ENCODE measurements around the gene BRD7. TPM values are rescaled to one million over a fixed set of nuclear protein-coding genes. Genes with fewer than 3 reads are reported as not detected.

Gene BRD7
- total and polyA plus RNA-seq, 2 donors (not counting 1 experiment from before 2014, with no cell fraction given) = 29.8 to 64.5 TPM

DNA sequence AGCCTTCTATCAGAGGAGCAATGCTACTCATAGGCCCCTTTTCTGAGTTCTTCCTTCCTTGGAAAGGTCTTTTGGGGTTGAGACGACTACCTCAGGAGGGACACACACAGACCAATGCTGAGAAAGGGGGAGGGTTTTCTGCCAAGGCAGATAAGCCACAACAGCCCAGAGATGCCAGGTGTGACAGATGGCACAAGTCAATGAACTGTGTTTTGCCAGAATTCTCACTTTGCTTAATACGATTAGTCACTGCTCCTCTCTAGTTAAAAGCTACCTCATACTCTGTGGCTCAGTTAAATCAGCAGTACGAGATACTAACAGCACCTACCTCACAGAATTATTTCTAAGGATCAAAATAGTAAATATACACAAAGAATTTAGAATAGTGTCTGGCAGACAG is 8.0 kb downstream of the BRD7 start:
- no peaks in the 10 kb centered on the region for H3K9me3 ChIP-seq (ENCODE audit: control extremely low read depth in 1 of 3, control insufficient read depth in 2 of 3, insufficient read depth in 1 of 3, low read length in 2 of 3)
- peaks cover 70% of the 10 kb centered on the region for H3K79me2 ChIP-seq (ENCODE audit: control insufficient read depth, insufficient read depth, low read length)
- TF ChIP-seq, protein P1, sequence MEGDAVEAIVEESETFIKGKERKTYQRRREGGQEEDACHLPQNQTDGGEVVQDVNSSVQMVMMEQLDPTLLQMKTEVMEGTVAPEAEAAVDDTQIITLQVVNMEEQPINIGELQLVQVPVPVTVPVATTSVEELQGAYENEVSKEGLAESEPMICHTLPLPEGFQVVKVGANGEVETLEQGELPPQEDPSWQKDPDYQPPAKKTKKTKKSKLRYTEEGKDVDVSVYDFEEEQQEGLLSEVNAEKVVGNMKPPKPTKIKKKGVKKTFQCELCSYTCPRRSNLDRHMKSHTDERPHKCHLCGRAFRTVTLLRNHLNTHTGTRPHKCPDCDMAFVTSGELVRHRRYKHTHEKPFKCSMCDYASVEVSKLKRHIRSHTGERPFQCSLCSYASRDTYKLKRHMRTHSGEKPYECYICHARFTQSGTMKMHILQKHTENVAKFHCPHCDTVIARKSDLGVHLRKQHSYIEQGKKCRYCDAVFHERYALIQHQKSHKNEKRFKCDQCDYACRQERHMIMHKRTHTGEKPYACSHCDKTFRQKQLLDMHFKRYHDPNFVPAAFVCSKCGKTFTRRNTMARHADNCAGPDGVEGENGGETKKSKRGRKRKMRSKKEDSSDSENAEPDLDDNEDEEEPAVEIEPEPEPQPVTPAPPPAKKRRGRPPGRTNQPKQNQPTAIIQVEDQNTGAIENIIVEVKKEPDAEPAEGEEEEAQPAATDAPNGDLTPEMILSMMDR (IDR thresholded peaks at IDR 0.05) = no peak
- TF ChIP-seq EZH2 (IDR thresholded peaks at IDR 0.05; ENCODE audit: borderline replicate concordance, insufficient read depth, low read depth, low read length, poor library complexity, severe bottlenecking) = no peak
- CTCF ChIA-PET = interaction anchor here (1.0 to 4.4 kb wide), 7 partner anchors 9 to 446 kb away, joined by 3 to 56 read pairs (median 8); no protein-coding TSS in a partner anchor
- H3K27me3 Mint-ChIP-seq = no peaks in the 10 kb centered on the region
- H4K20me1 ChIP-seq (ENCODE audit: control insufficient read depth, insufficient read depth, low read length, poor library complexity, severe bottlenecking) = peaks cover 37% of the 10 kb centered on the region
- peaks cover 4 to 5% of the 10 kb centered on the region in 2 donors for H3K4me1 ChIP-seq (ENCODE audit: control insufficient read depth in 2 of 2, insufficient read depth in 2 of 2, low read length in 2 of 2)
- no peak overlapping the region for H3K9ac ChIP-seq (ENCODE audit: low read length)
- intact Hi-C loops (cut with micrococcal nuclease) = no loop called here
- H3K4me1 Mint-ChIP-seq = peaks cover 37% of the 10 kb centered on the region
- DNase-seq (no peak), ATAC-seq (ENCODE audit: low read depth) (no peak)
- no peak overlapping the region for H3K4me2 ChIP-seq (replicated peaks; ENCODE audit: low read depth, low read length, poor library complexity, severe bottlenecking)
- no peaks in the 10 kb centered on the region for H3K9me3 Mint-ChIP-seq (ENCODE audit: insufficient read depth)
- peaks cover 30 to 46% of the 10 kb centered on the region in 2 experiments for H3K36me3 ChIP-seq (replicated peaks in 1 of 2; ENCODE audit: control extremely low read depth in 1 of 2, control insufficient read depth in 1 of 2, extremely low read depth in 1 of 2, insufficient read depth in 2 of 2, low read length in 1 of 2)
- H3K4me3 ChIP-seq (ENCODE audit: control extremely low read depth in 1 of 5, extremely low read depth in 1 of 5, insufficient read depth in 1 of 5, low read depth in 2 of 5, low read length in 4 of 5) = no peak overlapping the region
- WGBS (ENCODE audit: insufficient coverage) = no CpG with 5 or more reads among the region's 3 CpGs
- no peak overlapping the region for H2AFZ ChIP-seq (ENCODE audit: insufficient read depth, low read depth, low read length, poor library complexity, severe bottlenecking)
- POLR2A ChIA-PET = no interaction called here
- peak overlapping the region; percentile 67 for H3K27ac Mint-ChIP-seq
- H3K27me3 ChIP-seq (replicated peaks in 1 of 4; ENCODE audit: control extremely low read depth in 1 of 4, control insufficient read depth in 3 of 4, insufficient read depth in 4 of 4, low read length in 3 of 4) = no peaks in the 10 kb centered on the region
- H3K27ac ChIP-seq (ENCODE audit: low read length in 2 of 2) = peak overlapping the region in 1 of 2 donors; percentile 35
- H3K4me3 Mint-ChIP-seq = no peak overlapping the region

DNA sequence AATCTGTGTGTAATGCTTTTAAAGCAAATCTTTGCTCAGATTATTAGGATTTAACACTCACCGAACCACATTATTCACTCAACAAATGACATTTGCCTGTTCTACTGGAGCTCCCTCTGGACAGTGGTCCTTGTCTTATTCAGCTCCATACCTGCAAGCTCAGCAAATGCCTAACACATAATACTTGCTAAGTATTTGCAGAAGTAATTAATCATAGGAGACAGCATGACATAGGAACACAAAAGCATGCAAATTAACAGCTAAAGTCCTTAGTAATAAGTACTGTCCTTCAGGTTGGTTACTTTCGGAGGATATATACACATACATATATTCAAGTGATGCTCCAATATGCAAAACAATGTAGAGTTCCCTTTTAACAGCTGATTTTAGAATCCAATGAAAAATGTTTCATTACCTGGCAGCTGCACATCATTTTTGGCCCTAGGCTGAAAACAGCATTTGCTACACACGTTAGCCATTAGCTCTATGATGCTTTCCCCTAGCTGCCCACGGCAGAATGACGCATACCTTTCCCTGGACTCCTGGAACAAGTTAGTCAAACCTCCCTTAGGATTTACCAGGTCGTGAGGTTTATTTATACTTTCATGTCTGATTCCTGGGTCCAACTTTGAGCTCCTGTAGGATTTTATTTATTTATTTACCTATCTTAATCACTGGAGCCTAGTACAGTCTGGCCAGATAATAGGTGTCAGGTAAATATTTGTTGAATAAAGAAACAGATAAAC is 8.6 kb downstream of the BRD7 start:
- ChIA-PET POLR2A (no interaction called here), CTCF (interaction anchor here (0.8 to 8.1 kb wide), 7 partner anchors 9 to 446 kb away, joined by 3 to 142 read pairs (median 8); no protein-coding TSS in a partner anchor)
- Histone ChIP-seq H3K4me1 (ENCODE audit: control insufficient read depth in 2 of 2, insufficient read depth in 2 of 2, low read length in 2 of 2) (peaks cover 2 to 4% of the 10 kb centered on the region in 2 donors), H3K4me3 (ENCODE audit: control extremely low read depth in 1 of 5, extremely low read depth in 1 of 5, insufficient read depth in 1 of 5, low read depth in 2 of 5, low read length in 4 of 5) (no peak overlapping the region), H4K20me1 (ENCODE audit: control insufficient read depth, insufficient read depth, low read length, poor library complexity, severe bottlenecking) (peaks cover 35% of the 10 kb centered on the region), H3K36me3 (replicated peaks in 1 of 2; ENCODE audit: control extremely low read depth in 1 of 2, control insufficient read depth in 1 of 2, extremely low read depth in 1 of 2, insufficient read depth in 2 of 2, low read length in 1 of 2) (peaks cover 30 to 45% of the 10 kb centered on the region in 2 experiments), H3K4me2 (replicated peaks; ENCODE audit: low read depth, low read length, poor library complexity, severe bottlenecking) (no peak overlapping the region), H2AFZ (ENCODE audit: insufficient read depth, low read depth, low read length, poor library complexity, severe bottlenecking) (no peak overlapping the region), H3K9me3 (ENCODE audit: control extremely low read depth in 1 of 3, control insufficient read depth in 2 of 3, insufficient read depth in 1 of 3, low read length in 2 of 3) (no peaks in the 10 kb centered on the region), H3K27ac (ENCODE audit: low read length in 2 of 2) (peak overlapping the region in 1 of 2 donors; percentile 35), H3K27me3 (replicated peaks in 1 of 4; ENCODE audit: control extremely low read depth in 1 of 4, control insufficient read depth in 3 of 4, insufficient read depth in 4 of 4, low read length in 3 of 4) (no peaks in the 10 kb centered on the region), H3K79me2 (ENCODE audit: control insufficient read depth, insufficient read depth, low read length) (peaks cover 67% of the 10 kb centered on the region), H3K9ac (ENCODE audit: low read length) (no peak overlapping the region)
- ATAC-seq (ENCODE audit: low read depth) (no peak), DNase-seq (no peak)
- peak overlapping the region; percentile 46 for H3K27ac Mint-ChIP-seq
- TF ChIP-seq EZH2 (IDR thresholded peaks at IDR 0.05; ENCODE audit: borderline replicate concordance, insufficient read depth, low read depth, low read length, poor library complexity, severe bottlenecking) = no peak
- TF ChIP-seq, protein P1 (IDR thresholded peaks at IDR 0.05) = no peak
- WGBS (ENCODE audit: insufficient coverage) = 97% methylated on average over 3 of the region's 6 CpGs
- no peak overlapping the region for H3K4me3 Mint-ChIP-seq
- intact Hi-C loops (cut with micrococcal nuclease) = no loop called here
- no peaks in the 10 kb centered on the region for H3K9me3 Mint-ChIP-seq (ENCODE audit: insufficient read depth)
- no peaks in the 10 kb centered on the region for H3K27me3 Mint-ChIP-seq
- H3K4me1 Mint-ChIP-seq = peaks cover 31% of the 10 kb centered on the region
